GM12878 (cell line): Measurements from ENCODE around the gene CPD. TPM values are rescaled to one million over a fixed set of nuclear protein-coding genes. Genes with fewer than 3 reads are reported as not detected.

Source experiments
- ATAC-seq: fragments of 200-7000 bp; cut with Tn5 transposase; 3 replicates; pipeline ENCODE4 v1.9.1; 2020; ENCODE audit warnings: mild to moderate bottlenecking, moderate library complexity
- BruUV-seq: library from RNA; stranded (reverse); fragments of 400-500 nt; replicated peaks from 2 replicates; lab custom pipeline; 2021; lab: Mats Ljungman, UMichigan
- CTCF ChIA-PET: fragments of 300-600 bp; sonication (Branson Sonifier 250); formaldehyde crosslinking; extraction: SDS; loops from one replicate; lab custom pipeline; 2021; ENCODE audit warnings: inconsistent platforms; lab: Yijun Ruan, JAX
- POLR2A ChIA-PET: fragments of 350-600 bp; formaldehyde crosslinking; extraction: SDS; loops from one replicate; lab custom pipeline; 2021; ENCODE audit warnings: inconsistent platforms; lab: Charles Lee
- RAD21 ChIA-PET: fragments of 300-600 bp; sonication (Branson Sonifier 250); formaldehyde crosslinking; loops from one replicate; lab custom pipeline; 2023; ENCODE audit warnings: antibody characterized with exemption; ENCODE audit not compliant: unreplicated experiment; lab: Charles Lee
- SMC1A ChIA-PET: fragments of 300-600 bp; sonication (Branson Sonifier 250); formaldehyde crosslinking; loops from one replicate; lab custom pipeline; 2023; ENCODE audit not compliant: unreplicated experiment, uncharacterized antibody; lab: Charles Lee
- DNase-seq: peaks from one replicate; pipeline ENCODE4 v3.0.0-alpha.2; 2011; ENCODE audit warnings: low read depth, low spot score
- FAIRE-seq: peaks from 3 replicates; lab custom pipeline; 2011; peaks lifted over from hg19 to GRCh38; lab: Jason Lieb, UNC
- H2AFZ ChIP-seq: 2 replicates; pipeline ENCODE4 v1.6.0; 2011; ENCODE audit warnings: low read depth, low read length, control low read depth; ENCODE audit not compliant: control insufficient read depth
- H3K27ac ChIP-seq: 2 replicates; pipeline ENCODE4 v1.5.1; 2011; ENCODE audit warnings: control low read depth; ENCODE audit not compliant: control insufficient read depth, insufficient read depth
- H3K27me3 ChIP-seq, 2 experiments: replicated peaks in 1 of 2; 2 replicates each; pipeline versions ENCODE4 v1.6.0 to v1.6.1; 2011; ENCODE audit warnings: low read length in 1 of 2; ENCODE audit not compliant: control insufficient read depth in 2 of 2, insufficient read depth in 2 of 2
- H3K36me3 ChIP-seq, 2 experiments: 2 replicates each; pipeline ENCODE4 v1.5.1; 2011; ENCODE audit warnings: low read length in 1 of 2; ENCODE audit not compliant: control insufficient read depth in 2 of 2, insufficient read depth in 2 of 2
- H3K4me1 ChIP-seq: 2 replicates; pipeline ENCODE4 v1.6.1; 2011; ENCODE audit warnings: mild to moderate bottlenecking, low read length, moderate library complexity, mixed read lengths; ENCODE audit not compliant: control insufficient read depth, insufficient read depth
- H3K4me2 ChIP-seq: 2 replicates; pipeline ENCODE4 v1.6.0; 2011; ENCODE audit warnings: control low read depth; ENCODE audit not compliant: control insufficient read depth, insufficient read depth
- H3K4me3 ChIP-seq: fragments of 200-600 bp; sonication (generic); 2 replicates; pipeline ENCODE4 v1.5.1; 2016
- H3K79me2 ChIP-seq: 2 replicates; pipeline ENCODE4 v1.6.0; 2011; ENCODE audit warnings: low read length; ENCODE audit not compliant: control insufficient read depth, insufficient read depth
- H3K9ac ChIP-seq: 2 replicates; pipeline ENCODE4 v1.8.0; 2011; ENCODE audit warnings: low read length, control low read depth, mixed read lengths; ENCODE audit not compliant: control insufficient read depth, insufficient read depth
- H3K9me3 ChIP-seq: replicated peaks from 3 replicates; pipeline ENCODE4 v1.5.1; 2011; ENCODE audit warnings: mild to moderate bottlenecking, low read length; ENCODE audit not compliant: control insufficient read depth, insufficient read depth
- H4K20me1 ChIP-seq: 2 replicates; pipeline ENCODE4 v1.6.0; 2011; ENCODE audit not compliant: control insufficient read depth, insufficient read depth
- CREM ChIP-seq: IDR thresholded peaks from 2 replicates; pipeline ENCODE4 v1.6.1; 2014; ENCODE audit warnings: antibody characterized with exemption, low read depth
- FOXK2 ChIP-seq: fragments of 450-650 bp; IDR thresholded peaks from 2 replicates; pipeline ENCODE4 v1.6.1; 2017; ENCODE audit warnings: mild to moderate bottlenecking, moderate library complexity
- GABPA ChIP-seq: IDR thresholded peaks from 2 replicates; pipeline ENCODE4 v1.6.1; 2014; ENCODE audit warnings: antibody characterized with exemption, low read depth, mild to moderate bottlenecking, inconsistent platforms
- MEF2A ChIP-seq: IDR thresholded peaks from 2 replicates; pipeline ENCODE4 v1.6.1; 2011; ENCODE audit warnings: low read depth, mild to moderate bottlenecking, low read length, moderate library complexity; ENCODE audit not compliant: insufficient read depth
- MTA3 ChIP-seq: IDR thresholded peaks from 2 replicates; pipeline ENCODE4 v1.6.1; 2012; ENCODE audit warnings: low read length, inconsistent platforms, borderline replicate concordance
- SRF ChIP-seq, 2 experiments: IDR thresholded peaks; 2 replicates each; pipeline ENCODE4 v1.6.1; 2011; ENCODE audit warnings: low read depth in 2 of 2, low read length in 2 of 2, mild to moderate bottlenecking in 1 of 2, moderate library complexity in 1 of 2
- ZNF384 ChIP-seq: IDR thresholded peaks from 2 replicates; pipeline ENCODE4 v1.6.1; 2012; ENCODE audit warnings: low read depth, mild to moderate bottlenecking, low read length, improper control_type of control experiment, borderline replicate concordance
- ZNF622 ChIP-seq: fragments of 450-650 bp; IDR thresholded peaks from 2 replicates; pipeline ENCODE4 v1.6.1; 2017; ENCODE audit warnings: mild to moderate bottlenecking, inconsistent platforms
- ZZZ3 ChIP-seq: IDR thresholded peaks from 2 replicates; pipeline ENCODE4 v1.6.1; 2011; ENCODE audit warnings: low read depth; ENCODE audit not compliant: control insufficient read depth, insufficient read length
- WGBS: methylation state at CpG from one replicate; pipeline ENCODE4 v1.1.6; 2016; ENCODE audit warnings: low lambda C conversion rate; ENCODE audit not compliant: insufficient replicate concordance, insufficient coverage; ENCODE audit errors: missing lambda C conversion rate; 5-methylcytosine and 5-hydroxymethylcytosine counted together
- in situ Hi-C: fragments of 300-500 bp; cut with MboI; formaldehyde crosslinking; loops from 9 replicates; pipeline ENCODE4 v1.14.3; 2018; ENCODE audit warnings: mixed read lengths
- intact Hi-C: fragments of 100-400 bp; cut with micrococcal nuclease; formaldehyde crosslinking; loops from one replicate; pipeline ENCODE4 v1.14.2; 2022; ENCODE audit not compliant: unreplicated experiment
- polyA plus RNA-seq, 11 experiments: library from polyadenylated mRNA; depleted of rRNA in 4 of 11; unstranded in 6 of 11; stranded (reverse) in 5 of 11; fragments of >200 nt; fragmentation: Nextera tagmentation in 4 of 11; fragmentation: Illumina TruSeq in 1 of 11; extraction: Ambion mirVana in 4 of 11; extraction: Trizol in 1 of 11; gene quantifications; 1 replicate in 1 of 11; 2 replicates in 10 of 11; pipeline versions ENCODE4 v1.2.1 to v1.2.3, GENCODE V29; 2011 to 2016; ENCODE audit warnings: inconsistent platforms in 2 of 11, missing spikeins in 2 of 11, low read depth in 1 of 11
- total RNA-seq, 4 experiments: library from RNA; depleted of rRNA in 3 of 4; stranded (reverse); fragments of >200 nt in 3 of 4; fragmentation: Illumina TruSeq in 1 of 4; extraction: Trizol in 1 of 4; gene quantifications; 2 replicates each; pipeline versions ENCODE4 v1.2.1 to v1.2.3, GENCODE V29; 2013 to 2021
- TF ChIP-seq, protein P1 (sequence below): IDR thresholded peaks from 2 replicates; pipeline ENCODE4 v1.6.1; 2011; ENCODE audit warnings: borderline replicate concordance, low read depth, mild to moderate bottlenecking, moderate library complexity, low read length; ENCODE audit not compliant: insufficient read depth, poor library complexity, severe bottlenecking
- TF ChIP-seq, protein P2 (sequence below): fragments of 450-650 bp; IDR thresholded peaks from 2 replicates; pipeline ENCODE4 v1.6.1; 2016; ENCODE audit warnings: mild to moderate bottlenecking, moderate library complexity, borderline replicate concordance
- TF ChIP-seq, protein P3 (sequence below): fragments of 450-650 bp; IDR thresholded peaks from 2 replicates; pipeline ENCODE4 v1.6.1; 2016; ENCODE audit warnings: mild to moderate bottlenecking
- TF ChIP-seq, protein P4 (sequence below): fragments of 450-650 bp; IDR thresholded peaks from 2 replicates; pipeline ENCODE4 v1.6.1; 2014; ENCODE audit warnings: mild to moderate bottlenecking
- TF ChIP-seq, protein P5 (sequence below): fragments of 450-650 bp; IDR thresholded peaks from 2 replicates; pipeline ENCODE4 v1.6.1; 2017; ENCODE audit warnings: low read depth, mild to moderate bottlenecking, moderate library complexity
- TF ChIP-seq, protein P6 (sequence below): IDR thresholded peaks from 2 replicates; pipeline ENCODE4 v1.6.1; 2011; ENCODE audit warnings: low read depth, mild to moderate bottlenecking, low read length, moderate library complexity, borderline replicate concordance; ENCODE audit errors: extremely low read depth

The CPD gene
- total and polyA plus RNA-seq, 10 of the 15 experiments (the other 5 are each of a cell fraction or from before 2014, with no cell fraction given) = 3.5 to 24.2 (median 15.7) TPM

DNA sequence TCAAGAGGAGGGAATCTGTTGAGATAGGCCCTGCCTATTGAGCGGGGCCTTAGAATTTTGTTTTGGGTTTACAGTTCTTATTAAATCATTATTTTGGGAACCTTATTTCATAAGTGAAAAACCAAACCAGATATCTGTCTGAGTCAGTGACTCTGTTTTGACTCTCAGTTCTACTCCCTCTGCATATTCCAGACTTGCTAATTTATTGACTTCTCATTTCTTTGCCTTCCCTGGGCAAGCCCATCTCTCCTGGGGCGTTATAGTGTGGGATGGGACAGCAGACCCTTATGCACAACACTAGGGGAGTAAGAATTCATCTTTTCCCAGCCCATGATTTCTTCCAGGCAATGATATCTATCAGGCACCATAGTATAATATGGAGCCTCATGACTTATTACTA is 45.7 kb downstream of the CPD start:
- Histone ChIP-seq H3K9me3 (no peaks in the 10 kb centered on the region), H3K4me3 (no peak overlapping the region), H2AFZ (no peak overlapping the region), H3K4me2 (no peak overlapping the region), H4K20me1 (no peaks in the 10 kb centered on the region), H3K36me3 (no peaks in the 10 kb centered on the region; a peak in 1 of 4 replicates), H3K9ac (no peak overlapping the region), H3K79me2 (no peaks in the 10 kb centered on the region), H3K27ac (no peak overlapping the region), H3K4me1 (no peaks in the 10 kb centered on the region), H3K27me3 (no peaks in the 10 kb centered on the region)
- no peak for DNase-seq
- in situ Hi-C loops = no loop called here
- ATAC-seq = no peak
- RAD21 ChIA-PET = no interaction called here
- 71% methylated on average over 2 of the region's 2 CpGs for WGBS
- no TSS peak for BruUV-seq
- intact Hi-C loops = no loop called here
- SMC1A ChIA-PET = no interaction called here
- FAIRE-seq = no peak
- CTCF ChIA-PET = interaction anchor here (1.1 kb wide), 1 partner anchor 84 kb away, joined by 3 read pairs; no protein-coding TSS in a partner anchor
- POLR2A ChIA-PET = no interaction called here
- TF ChIP-seq MTA3 = no peak
- TF ChIP-seq, protein P1, sequence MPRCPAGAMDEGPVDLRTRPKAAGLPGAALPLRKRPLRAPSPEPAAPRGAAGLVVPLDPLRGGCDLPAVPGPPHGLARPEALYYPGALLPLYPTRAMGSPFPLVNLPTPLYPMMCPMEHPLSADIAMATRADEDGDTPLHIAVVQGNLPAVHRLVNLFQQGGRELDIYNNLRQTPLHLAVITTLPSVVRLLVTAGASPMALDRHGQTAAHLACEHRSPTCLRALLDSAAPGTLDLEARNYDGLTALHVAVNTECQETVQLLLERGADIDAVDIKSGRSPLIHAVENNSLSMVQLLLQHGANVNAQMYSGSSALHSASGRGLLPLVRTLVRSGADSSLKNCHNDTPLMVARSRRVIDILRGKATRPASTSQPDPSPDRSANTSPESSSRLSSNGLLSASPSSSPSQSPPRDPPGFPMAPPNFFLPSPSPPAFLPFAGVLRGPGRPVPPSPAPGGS = no peak
- TF ChIP-seq, protein P2, sequence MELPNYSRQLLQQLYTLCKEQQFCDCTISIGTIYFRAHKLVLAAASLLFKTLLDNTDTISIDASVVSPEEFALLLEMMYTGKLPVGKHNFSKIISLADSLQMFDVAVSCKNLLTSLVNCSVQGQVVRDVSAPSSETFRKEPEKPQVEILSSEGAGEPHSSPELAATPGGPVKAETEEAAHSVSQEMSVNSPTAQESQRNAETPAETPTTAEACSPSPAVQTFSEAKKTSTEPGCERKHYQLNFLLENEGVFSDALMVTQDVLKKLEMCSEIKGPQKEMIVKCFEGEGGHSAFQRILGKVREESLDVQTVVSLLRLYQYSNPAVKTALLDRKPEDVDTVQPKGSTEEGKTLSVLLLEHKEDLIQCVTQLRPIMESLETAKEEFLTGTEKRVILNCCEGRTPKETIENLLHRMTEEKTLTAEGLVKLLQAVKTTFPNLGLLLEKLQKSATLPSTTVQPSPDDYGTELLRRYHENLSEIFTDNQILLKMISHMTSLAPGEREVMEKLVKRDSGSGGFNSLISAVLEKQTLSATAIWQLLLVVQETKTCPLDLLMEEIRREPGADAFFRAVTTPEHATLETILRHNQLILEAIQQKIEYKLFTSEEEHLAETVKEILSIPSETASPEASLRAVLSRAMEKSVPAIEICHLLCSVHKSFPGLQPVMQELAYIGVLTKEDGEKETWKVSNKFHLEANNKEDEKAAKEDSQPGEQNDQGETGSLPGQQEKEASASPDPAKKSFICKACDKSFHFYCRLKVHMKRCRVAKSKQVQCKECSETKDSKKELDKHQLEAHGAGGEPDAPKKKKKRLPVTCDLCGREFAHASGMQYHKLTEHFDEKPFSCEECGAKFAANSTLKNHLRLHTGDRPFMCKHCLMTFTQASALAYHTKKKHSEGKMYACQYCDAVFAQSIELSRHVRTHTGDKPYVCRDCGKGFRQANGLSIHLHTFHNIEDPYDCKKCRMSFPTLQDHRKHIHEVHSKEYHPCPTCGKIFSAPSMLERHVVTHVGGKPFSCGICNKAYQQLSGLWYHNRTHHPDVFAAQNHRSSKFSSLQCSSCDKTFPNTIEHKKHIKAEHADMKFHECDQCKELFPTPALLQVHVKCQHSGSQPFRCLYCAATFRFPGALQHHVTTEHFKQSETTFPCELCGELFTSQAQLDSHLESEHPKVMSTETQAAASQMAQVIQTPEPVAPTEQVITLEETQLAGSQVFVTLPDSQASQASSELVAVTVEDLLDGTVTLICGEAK = no peak
- no peak for TF ChIP-seq ZNF622
- TF ChIP-seq ZNF384 = no peak
- no peak for TF ChIP-seq GABPA
- TF ChIP-seq, protein P3, sequence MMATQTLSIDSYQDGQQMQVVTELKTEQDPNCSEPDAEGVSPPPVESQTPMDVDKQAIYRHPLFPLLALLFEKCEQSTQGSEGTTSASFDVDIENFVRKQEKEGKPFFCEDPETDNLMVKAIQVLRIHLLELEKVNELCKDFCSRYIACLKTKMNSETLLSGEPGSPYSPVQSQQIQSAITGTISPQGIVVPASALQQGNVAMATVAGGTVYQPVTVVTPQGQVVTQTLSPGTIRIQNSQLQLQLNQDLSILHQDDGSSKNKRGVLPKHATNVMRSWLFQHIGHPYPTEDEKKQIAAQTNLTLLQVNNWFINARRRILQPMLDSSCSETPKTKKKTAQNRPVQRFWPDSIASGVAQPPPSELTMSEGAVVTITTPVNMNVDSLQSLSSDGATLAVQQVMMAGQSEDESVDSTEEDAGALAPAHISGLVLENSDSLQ = no peak
- TF ChIP-seq SRF (IDR thresholded peaks at IDR 0.05; ENCODE audit: low read depth in 2 of 2, low read length in 2 of 2) = no peak
- no peak for TF ChIP-seq MEF2A
- TF ChIP-seq ZZZ3 = no peak
- TF ChIP-seq FOXK2 = no peak
- TF ChIP-seq, protein P4, sequence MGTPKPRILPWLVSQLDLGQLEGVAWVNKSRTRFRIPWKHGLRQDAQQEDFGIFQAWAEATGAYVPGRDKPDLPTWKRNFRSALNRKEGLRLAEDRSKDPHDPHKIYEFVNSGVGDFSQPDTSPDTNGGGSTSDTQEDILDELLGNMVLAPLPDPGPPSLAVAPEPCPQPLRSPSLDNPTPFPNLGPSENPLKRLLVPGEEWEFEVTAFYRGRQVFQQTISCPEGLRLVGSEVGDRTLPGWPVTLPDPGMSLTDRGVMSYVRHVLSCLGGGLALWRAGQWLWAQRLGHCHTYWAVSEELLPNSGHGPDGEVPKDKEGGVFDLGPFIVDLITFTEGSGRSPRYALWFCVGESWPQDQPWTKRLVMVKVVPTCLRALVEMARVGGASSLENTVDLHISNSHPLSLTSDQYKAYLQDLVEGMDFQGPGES = no peak
- TF ChIP-seq CREM = no peak
- TF ChIP-seq, protein P5, sequence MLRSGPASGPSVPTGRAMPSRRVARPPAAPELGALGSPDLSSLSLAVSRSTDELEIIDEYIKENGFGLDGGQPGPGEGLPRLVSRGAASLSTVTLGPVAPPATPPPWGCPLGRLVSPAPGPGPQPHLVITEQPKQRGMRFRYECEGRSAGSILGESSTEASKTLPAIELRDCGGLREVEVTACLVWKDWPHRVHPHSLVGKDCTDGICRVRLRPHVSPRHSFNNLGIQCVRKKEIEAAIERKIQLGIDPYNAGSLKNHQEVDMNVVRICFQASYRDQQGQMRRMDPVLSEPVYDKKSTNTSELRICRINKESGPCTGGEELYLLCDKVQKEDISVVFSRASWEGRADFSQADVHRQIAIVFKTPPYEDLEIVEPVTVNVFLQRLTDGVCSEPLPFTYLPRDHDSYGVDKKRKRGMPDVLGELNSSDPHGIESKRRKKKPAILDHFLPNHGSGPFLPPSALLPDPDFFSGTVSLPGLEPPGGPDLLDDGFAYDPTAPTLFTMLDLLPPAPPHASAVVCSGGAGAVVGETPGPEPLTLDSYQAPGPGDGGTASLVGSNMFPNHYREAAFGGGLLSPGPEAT = no peak
- TF ChIP-seq, protein P6, sequence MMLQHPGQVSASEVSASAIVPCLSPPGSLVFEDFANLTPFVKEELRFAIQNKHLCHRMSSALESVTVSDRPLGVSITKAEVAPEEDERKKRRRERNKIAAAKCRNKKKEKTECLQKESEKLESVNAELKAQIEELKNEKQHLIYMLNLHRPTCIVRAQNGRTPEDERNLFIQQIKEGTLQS = no peak
